ENCODE data around the gene SCLT1. TPM values are rescaled to one million over a fixed set of nuclear protein-coding genes. Genes with fewer than 3 reads are reported as not detected.

SCLT1 gene
- total and polyA plus RNA-seq, 3 donors from 2014 or later, result 5.9 to 25.3 (median 17.5) TPM

- Histone ChIP-seq H3K27ac (no peak overlapping the region), H3K36me3 (ENCODE audit: low read depth, missing control alignments) (no peaks in the 10 kb centered on the region), H3K4me1 (no peaks in the 10 kb centered on the region), H3K4me3 (no peak overlapping the region), H3K27me3 (no peaks in the 10 kb centered on the region), H3K9me3 (no peaks in the 10 kb centered on the region)
- TF ChIP-seq CTCF (IDR thresholded peaks at IDR 0.05) (no peak), POLR2A (IDR thresholded peaks at IDR 0.05) (no peak)
- no peak for DNase-seq
- intact Hi-C loops (cut with DNase I; ENCODE audit: low total_unique reads), result no loop called here
Measured at GRCh38 chr4:129043523-129043922, 49.8 kb downstream of the SCLT1 start.

- intact Hi-C loops (cut with DNase I; ENCODE audit: low total_unique reads), result no loop called here
- 73 to 80% methylated on average over 2 of the region's 2 CpGs for WGBS, 2 donors
- H3K36me3 ChIP-seq (ENCODE audit: low read depth, missing control alignments), result no peaks in the 10 kb centered on the region
- H3K4me1 ChIP-seq, result no peaks in the 10 kb centered on the region
- no peak overlapping the region for H3K4me3 ChIP-seq
- H3K27me3 ChIP-seq, result no peaks in the 10 kb centered on the region
- no peak for TF ChIP-seq CTCF (IDR thresholded peaks at IDR 0.05)
- no peak for TF ChIP-seq POLR2A (IDR thresholded peaks at IDR 0.05)
- no peak for DNase-seq
- H3K27ac ChIP-seq, result no peak overlapping the region
- H3K9me3 ChIP-seq, result no peaks in the 10 kb centered on the region
Measured at GRCh38 chr4:129040471-129040870, 52.9 kb downstream of the SCLT1 start.

- no peak for TF ChIP-seq POLR2A (IDR thresholded peaks at IDR 0.05)
- no peak for TF ChIP-seq CTCF (IDR thresholded peaks at IDR 0.05)
- Histone ChIP-seq H3K36me3 (ENCODE audit: low read depth, missing control alignments) (no peaks in the 10 kb centered on the region), H3K4me3 (no peak overlapping the region), H3K27me3 (no peaks in the 10 kb centered on the region), H3K4me1 (no peaks in the 10 kb centered on the region), H3K27ac (no peak overlapping the region), H3K9me3 (no peaks in the 10 kb centered on the region)
- no peak for DNase-seq
- WGBS, 2 donors, result 93% methylated on average over 1 of the region's 1 CpG
- intact Hi-C loops (cut with DNase I; ENCODE audit: low total_unique reads), result no loop called here
Measured at GRCh38 chr4:129037093-129037492, 56.2 kb downstream of the SCLT1 start.

- DNase-seq, result no peak
- no peaks in the 10 kb centered on the region for H3K36me3 ChIP-seq (ENCODE audit: low read depth, missing control alignments)
- H3K9me3 ChIP-seq, result no peaks in the 10 kb centered on the region
- intact Hi-C loops (cut with DNase I; ENCODE audit: low total_unique reads), result no loop called here
- no peaks in the 10 kb centered on the region for H3K27me3 ChIP-seq
- 80 to 91% methylated on average over 1 to 5 of the region's 5 CpGs for WGBS, 2 donors
- no peak overlapping the region for H3K4me3 ChIP-seq
- TF ChIP-seq CTCF (IDR thresholded peaks at IDR 0.05) (no peak), POLR2A (IDR thresholded peaks at IDR 0.05) (no peak)
- H3K4me1 ChIP-seq, result no peaks in the 10 kb centered on the region
- no peak overlapping the region for H3K27ac ChIP-seq
Measured at GRCh38 chr4:129014566-129015509, 78.5 kb downstream of the SCLT1 start.

GRCh38 chr4:129008096-129008495, 85.2 kb downstream of the SCLT1 start:
- 74 to 78% methylated on average over 4 of the region's 4 CpGs for WGBS, 2 donors
- TF ChIP-seq CTCF (IDR thresholded peaks at IDR 0.05), result no peak
- TF ChIP-seq POLR2A (IDR thresholded peaks at IDR 0.05), result no peak
- no peaks in the 10 kb centered on the region for H3K4me1 ChIP-seq
- no peaks in the 10 kb centered on the region for H3K36me3 ChIP-seq (ENCODE audit: low read depth, missing control alignments)
- no peaks in the 10 kb centered on the region for H3K9me3 ChIP-seq
- no peak for DNase-seq
- intact Hi-C loops (cut with DNase I; ENCODE audit: low total_unique reads), result no loop called here
- H3K27ac ChIP-seq, result no peak overlapping the region
- no peaks in the 10 kb centered on the region for H3K27me3 ChIP-seq
- no peak overlapping the region for H3K4me3 ChIP-seq

Data from testis (tissue), 3 donors.